ENCODE results near the gene BEGAIN. TPM values are rescaled to one million over a fixed set of nuclear protein-coding genes. Genes with fewer than 3 reads are reported as not detected.

BEGAIN gene
- total RNA-seq, 5 donors from 2014 or later (not counting 1 experiment from before 2014, with no cell fraction given) = 0.23 to 1.9 (median 1.6) TPM; not detected in 1

GRCh38 chr14:100593751-100594624 lies 6.8 kb upstream of the BEGAIN start:
- ChIA-PET CTCF (no interaction called here), POLR2A (no interaction called here)
- H3K4me1 ChIP-seq (ENCODE audit: control insufficient read depth in 1 of 2, extremely low read depth in 1 of 2, insufficient read depth in 2 of 2, low read length in 2 of 2) = no peaks in the 10 kb centered on the region
- H3K27ac ChIP-seq (ENCODE audit: low read length) = no peak overlapping the region
- H3K36me3 ChIP-seq (ENCODE audit: control insufficient read depth in 2 of 2, extremely low read depth in 1 of 2, insufficient read depth in 1 of 2, low read length in 1 of 2) = no peaks in the 10 kb centered on the region
- no peaks in the 10 kb centered on the region for H3K36me3 Mint-ChIP-seq
- no peak overlapping the region for H3K4me3 Mint-ChIP-seq
- peaks cover 0 to 58% of the 10 kb centered on the region in 2 experiments for H3K27me3 ChIP-seq (replicated peaks in 1 of 2; ENCODE audit: control insufficient read depth in 2 of 2, extremely low read depth in 1 of 2, insufficient read depth in 2 of 2, low read length in 1 of 2)
- no peak overlapping the region for H3K4me3 ChIP-seq (ENCODE audit: control insufficient read depth in 1 of 2, extremely low read depth in 1 of 2, low read length in 1 of 2)
- H3K27me3 Mint-ChIP-seq = peaks cover 26 to 38% of the 10 kb centered on the region in 2 donors
- H3K9me3 ChIP-seq = no peaks in the 10 kb centered on the region
- ATAC-seq (replicated peaks in 1 of 4) (no peak), DNase-seq (no peak)
- no peaks in the 10 kb centered on the region for H3K4me1 Mint-ChIP-seq
- H3K27ac Mint-ChIP-seq = no peak overlapping the region
- no peaks in the 10 kb centered on the region for H3K9me3 Mint-ChIP-seq
- WGBS (ENCODE audit: insufficient coverage) = 79% methylated on average over 24 of the region's 27 CpGs

GRCh38 chr14:100592972-100593371 lies 5.8 kb upstream of the BEGAIN start:
- Histone ChIP-seq H3K27ac (ENCODE audit: low read length) (no peak overlapping the region), H3K27me3 (replicated peaks in 1 of 2; ENCODE audit: control insufficient read depth in 2 of 2, extremely low read depth in 1 of 2, insufficient read depth in 2 of 2, low read length in 1 of 2) (peaks cover 0 to 67% of the 10 kb centered on the region in 2 experiments), H3K4me1 (ENCODE audit: control insufficient read depth in 1 of 2, extremely low read depth in 1 of 2, insufficient read depth in 2 of 2, low read length in 2 of 2) (peaks cover 0 to 2% of the 10 kb centered on the region in 2 experiments), H3K36me3 (ENCODE audit: control insufficient read depth in 2 of 2, extremely low read depth in 1 of 2, insufficient read depth in 1 of 2, low read length in 1 of 2) (no peaks in the 10 kb centered on the region), H3K9me3 (no peaks in the 10 kb centered on the region), H3K4me3 (ENCODE audit: control insufficient read depth in 1 of 2, extremely low read depth in 1 of 2, low read length in 1 of 2) (no peak overlapping the region)
- DNase-seq (no peak), ATAC-seq (replicated peaks in 1 of 4) (no peak)
- Mint-ChIP-seq H3K4me1 (peaks cover 0 to 2% (median 0%) of the 10 kb centered on the region in 3 donors), H3K27ac (no peak overlapping the region), H3K9me3 (no peaks in the 10 kb centered on the region), H3K36me3 (no peaks in the 10 kb centered on the region), H3K4me3 (no peak overlapping the region), H3K27me3 (peaks cover 28 to 43% of the 10 kb centered on the region in 2 donors)
- WGBS (ENCODE audit: insufficient coverage) = 78% methylated on average over 4 of the region's 4 CpGs
- ChIA-PET CTCF (no interaction called here), POLR2A (no interaction called here)

- no peaks in the 10 kb centered on the region for H3K9me3 ChIP-seq
- no peaks in the 10 kb centered on the region for H3K36me3 ChIP-seq (ENCODE audit: control insufficient read depth in 2 of 2, extremely low read depth in 1 of 2, insufficient read depth in 1 of 2, low read length in 1 of 2)
- H3K4me1 Mint-ChIP-seq = peaks cover 0 to 7% (median 2%) of the 10 kb centered on the region in 3 donors
- no peaks in the 10 kb centered on the region for H3K9me3 Mint-ChIP-seq
- DNase-seq (no peak), ATAC-seq (replicated peaks in 1 of 4) (no peak)
- POLR2A ChIA-PET = no interaction called here
- no peak overlapping the region for H3K4me3 Mint-ChIP-seq
- H3K36me3 Mint-ChIP-seq = no peaks in the 10 kb centered on the region
- H3K4me3 ChIP-seq (ENCODE audit: control insufficient read depth in 1 of 2, extremely low read depth in 1 of 2, low read length in 1 of 2) = no peak overlapping the region
- H3K27me3 ChIP-seq (replicated peaks in 1 of 2; ENCODE audit: control insufficient read depth in 2 of 2, extremely low read depth in 1 of 2, insufficient read depth in 2 of 2, low read length in 1 of 2) = peaks cover 0 to 72% of the 10 kb centered on the region in 2 experiments
- no peak overlapping the region for H3K27ac Mint-ChIP-seq
- no peak overlapping the region for H3K27ac ChIP-seq (ENCODE audit: low read length)
- CTCF ChIA-PET = no interaction called here
- peaks cover 0 to 7% of the 10 kb centered on the region in 2 experiments for H3K4me1 ChIP-seq (ENCODE audit: control insufficient read depth in 1 of 2, extremely low read depth in 1 of 2, insufficient read depth in 2 of 2, low read length in 2 of 2)
- H3K27me3 Mint-ChIP-seq = peaks cover 28 to 46% of the 10 kb centered on the region in 2 donors
- 83% methylated on average over 9 of the region's 10 CpGs for WGBS (ENCODE audit: insufficient coverage)
Measured at GRCh38 chr14:100592461-100592891, 5.3 kb upstream of the BEGAIN start.

GRCh38 chr14:100591453-100592371 lies 4.5 kb upstream of the BEGAIN start:
- H3K9me3 Mint-ChIP-seq = no peaks in the 10 kb centered on the region
- H3K4me1 Mint-ChIP-seq = peaks cover 0 to 7% (median 4%) of the 10 kb centered on the region in 3 donors
- ChIA-PET CTCF (no interaction called here), POLR2A (no interaction called here)
- no peaks in the 10 kb centered on the region for H3K9me3 ChIP-seq
- ATAC-seq (replicated peaks in 1 of 4) (no peak), DNase-seq (peak in 1 of 35 experiments; percentile 2)
- H3K36me3 Mint-ChIP-seq = no peaks in the 10 kb centered on the region
- H3K4me3 ChIP-seq (ENCODE audit: control insufficient read depth in 1 of 2, extremely low read depth in 1 of 2, low read length in 1 of 2) = no peak overlapping the region
- H3K27ac Mint-ChIP-seq = peak overlapping the region in 1 of 2 donors; percentile 38
- 82% methylated on average over 15 of the region's 16 CpGs for WGBS (ENCODE audit: insufficient coverage)
- no peak overlapping the region for H3K27ac ChIP-seq (ENCODE audit: low read length)
- H3K27me3 Mint-ChIP-seq = peaks cover 28 to 46% of the 10 kb centered on the region in 2 donors
- H3K4me3 Mint-ChIP-seq = no peak overlapping the region
- peaks cover 0 to 72% of the 10 kb centered on the region in 2 experiments for H3K27me3 ChIP-seq (replicated peaks in 1 of 2; ENCODE audit: control insufficient read depth in 2 of 2, extremely low read depth in 1 of 2, insufficient read depth in 2 of 2, low read length in 1 of 2)
- H3K36me3 ChIP-seq (ENCODE audit: control insufficient read depth in 2 of 2, extremely low read depth in 1 of 2, insufficient read depth in 1 of 2, low read length in 1 of 2) = no peaks in the 10 kb centered on the region
- H3K4me1 ChIP-seq (ENCODE audit: control insufficient read depth in 1 of 2, extremely low read depth in 1 of 2, insufficient read depth in 2 of 2, low read length in 2 of 2) = peaks cover 0 to 8% of the 10 kb centered on the region in 2 experiments

- Mint-ChIP-seq H3K27me3 (peaks cover 28 to 48% of the 10 kb centered on the region in 2 donors), H3K4me3 (no peak overlapping the region), H3K36me3 (no peaks in the 10 kb centered on the region), H3K27ac (no peak overlapping the region), H3K4me1 (peaks cover 0 to 9% (median 4%) of the 10 kb centered on the region in 3 donors), H3K9me3 (no peaks in the 10 kb centered on the region)
- Histone ChIP-seq H3K36me3 (ENCODE audit: control insufficient read depth in 2 of 2, extremely low read depth in 1 of 2, insufficient read depth in 1 of 2, low read length in 1 of 2) (no peaks in the 10 kb centered on the region), H3K27me3 (replicated peaks in 1 of 2; ENCODE audit: control insufficient read depth in 2 of 2, extremely low read depth in 1 of 2, insufficient read depth in 2 of 2, low read length in 1 of 2) (peaks cover 0 to 76% of the 10 kb centered on the region in 2 experiments), H3K27ac (ENCODE audit: low read length) (no peak overlapping the region), H3K4me1 (ENCODE audit: control insufficient read depth in 1 of 2, extremely low read depth in 1 of 2, insufficient read depth in 2 of 2, low read length in 2 of 2) (peaks cover 0 to 16% of the 10 kb centered on the region in 2 experiments), H3K9me3 (no peaks in the 10 kb centered on the region), H3K4me3 (ENCODE audit: control insufficient read depth in 1 of 2, extremely low read depth in 1 of 2, low read length in 1 of 2) (no peak overlapping the region)
- DNase-seq = no peak
- no peak for ATAC-seq (replicated peaks in 1 of 4)
- ChIA-PET CTCF (no interaction called here), POLR2A (no interaction called here)
- 85% methylated on average over 10 of the region's 14 CpGs for WGBS (ENCODE audit: insufficient coverage)
Measured at GRCh38 chr14:100590726-100591452, 3.7 kb upstream of the BEGAIN start.

All from T-cell (primary cell).